Activated naive CD8-positive, alpha-beta T cell treated with anti-CD3 and anti-CD28 coated beads, Interleukin-2, amount 10 ng/mL, durations not matched to agents 7 days and 5 days (primary cell): ENCODE measurements around the gene ADGRF3. TPM values are rescaled to one million over a fixed set of nuclear protein-coding genes. Genes with fewer than 3 reads are reported as not detected.
"Not testable (repeated sequence)": the region's sequence is repeated elsewhere in the genome, so short reads cannot be mapped to it uniquely, and the experiment has no call there.

ENCODE experiments used
- ATAC-seq: fragments of 150-1000 bp; cut with Tn5 transposase; one replicate; pipeline ENCODE4 v1.10.0; 2021; ENCODE audit warnings: low read depth, moderate library complexity
- POLR2A ChIA-PET: fragments of 350-600 bp; sonication (Branson Sonifier 250); formaldehyde crosslinking; loops from one replicate; lab custom pipeline; 2021; ENCODE audit warnings: antibody characterized with exemption; lab: Charles Lee
- DNase-seq: peaks from one replicate; pipeline ENCODE4 v3.0.0; 2021
- H3K27ac Mint-ChIP-seq: one replicate; pipeline ENCODE4 v1.8.0; 2022; ENCODE audit warnings: mild to moderate bottlenecking, mixed read lengths
- H3K27me3 Mint-ChIP-seq: one replicate; pipeline ENCODE4 v1.8.0; 2022; ENCODE audit warnings: mild to moderate bottlenecking, moderate library complexity, mixed read lengths
- H3K36me3 Mint-ChIP-seq: one replicate; pipeline ENCODE4 v1.8.0; 2021; ENCODE audit warnings: mild to moderate bottlenecking, mixed read lengths
- H3K4me1 Mint-ChIP-seq: one replicate; pipeline ENCODE4 v1.8.0; 2021; ENCODE audit warnings: mixed read lengths
- H3K4me3 Mint-ChIP-seq: one replicate; pipeline ENCODE4 v1.8.0; 2022; ENCODE audit warnings: mild to moderate bottlenecking, moderate library complexity, mixed read lengths
- H3K9me3 Mint-ChIP-seq: one replicate; pipeline ENCODE4 v1.8.0; 2021; ENCODE audit warnings: mixed read lengths
- total RNA-seq, 2 experiments: library from RNA; stranded (reverse); gene quantifications; one replicate each; pipeline ENCODE4 v1.2.3, GENCODE V29; 2021

ADGRF3 gene
- total RNA-seq, 2 experiments from 2014 or later = 5.7 to 7.0 TPM

DNA sequence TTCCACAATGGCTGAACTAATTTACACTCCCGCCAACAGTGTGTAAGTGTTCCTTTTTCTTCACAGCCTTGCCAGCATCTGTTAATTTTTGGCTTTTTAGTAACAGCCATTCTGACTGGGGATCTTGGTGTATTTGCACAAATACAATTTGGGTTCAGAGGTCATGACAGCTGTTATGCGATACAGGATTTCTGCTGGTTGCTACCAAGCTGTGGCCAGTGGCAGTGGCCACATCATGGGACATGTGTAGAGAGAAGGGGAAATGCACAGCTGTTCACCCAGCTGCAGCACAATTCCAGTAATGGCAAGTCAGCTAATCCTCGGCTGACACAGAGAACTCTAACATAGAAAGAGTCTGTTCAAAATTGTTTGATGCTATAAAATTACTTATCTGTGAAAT, 21.7 kb downstream of the ADGRF3 start:
- DNase-seq (no peak), ATAC-seq (no peak)
- H3K36me3 Mint-ChIP-seq = peaks cover 4% of the 10 kb centered on the region
- H3K4me1 Mint-ChIP-seq = peaks cover 16% of the 10 kb centered on the region
- H3K27me3 Mint-ChIP-seq = peaks cover 2% of the 10 kb centered on the region
- H3K4me3 Mint-ChIP-seq = no peak overlapping the region
- POLR2A ChIA-PET = no interaction called here
- H3K9me3 Mint-ChIP-seq = no peaks in the 10 kb centered on the region
- H3K27ac Mint-ChIP-seq = no peak overlapping the region

- not testable (repeated sequence) for H3K27ac Mint-ChIP-seq, H3K36me3 Mint-ChIP-seq, H3K9me3 Mint-ChIP-seq, DNase-seq, ATAC-seq, H3K27me3 Mint-ChIP-seq, H3K4me3 Mint-ChIP-seq
- H3K4me1 Mint-ChIP-seq = peaks cover 13% of the 10 kb centered on the region
- POLR2A ChIA-PET = interaction anchor here (1.1 kb wide), 1 partner anchor 25 kb away, joined by 4 read pairs; no protein-coding TSS in a partner anchor
Observed at GRCh38 chr2:26324479-26324878, 22.1 kb downstream of the ADGRF3 start.

- Mint-ChIP-seq H3K27ac (no peak overlapping the region), H3K4me3 (no peak overlapping the region), H3K9me3 (no peaks in the 10 kb centered on the region), H3K36me3 (no peaks in the 10 kb centered on the region), H3K27me3 (no peaks in the 10 kb centered on the region), H3K4me1 (no peaks in the 10 kb centered on the region)
- POLR2A ChIA-PET = no interaction called here
- DNase-seq = no peak
- ATAC-seq = no peak
Observed at GRCh38 chr2:26318950-26319349, 27.6 kb downstream of the ADGRF3 start.

DNA sequence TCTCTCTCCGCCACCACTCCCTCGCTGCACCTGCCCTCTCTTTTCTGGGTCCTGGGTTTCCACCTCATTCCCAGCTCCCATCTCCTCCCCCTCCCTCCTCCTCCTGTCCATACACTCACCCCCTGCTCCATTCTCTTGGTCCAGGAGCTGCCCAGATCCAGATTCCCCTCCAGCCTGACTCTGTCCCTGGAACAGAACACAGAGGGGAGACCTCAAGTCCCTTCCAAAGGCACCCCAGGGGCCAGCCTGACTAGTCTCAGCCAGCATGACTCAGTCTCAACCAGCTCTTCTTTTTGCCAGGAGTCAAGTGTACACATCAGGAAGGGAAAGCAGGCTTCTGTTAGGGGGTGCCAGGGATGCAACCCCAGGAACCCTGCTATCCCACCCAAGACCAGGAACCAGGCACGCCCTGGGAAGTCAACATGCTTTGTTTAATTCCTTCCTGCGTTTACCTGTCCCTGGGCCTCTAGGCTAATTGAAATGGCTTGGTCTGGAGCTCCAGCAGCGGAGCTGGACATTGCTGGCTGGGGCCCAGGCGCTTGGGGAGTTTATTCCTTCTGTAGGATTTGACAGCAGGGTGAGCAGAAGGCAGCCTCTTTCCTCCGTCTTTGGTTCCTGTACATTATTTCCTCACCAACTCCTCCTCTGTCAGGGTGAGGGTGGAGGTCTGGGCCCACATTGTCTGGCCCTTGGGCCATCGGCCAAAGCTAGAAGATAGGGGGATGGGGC, 29.0 kb downstream of the ADGRF3 start:
- H3K27ac Mint-ChIP-seq = no peak overlapping the region
- no peaks in the 10 kb centered on the region for H3K27me3 Mint-ChIP-seq
- no peaks in the 10 kb centered on the region for H3K9me3 Mint-ChIP-seq
- POLR2A ChIA-PET = interaction anchor here (0.6 kb wide), 1 partner anchor 18 kb away, joined by 3 read pairs; no protein-coding TSS in a partner anchor
- no peak overlapping the region for H3K4me3 Mint-ChIP-seq
- no peaks in the 10 kb centered on the region for H3K4me1 Mint-ChIP-seq
- ATAC-seq (no peak), DNase-seq (no peak)
- H3K36me3 Mint-ChIP-seq = no peaks in the 10 kb centered on the region

GRCh38 chr2:26316845-26317244, 29.7 kb downstream of the ADGRF3 start:
- H3K27me3 Mint-ChIP-seq = no peaks in the 10 kb centered on the region
- no peaks in the 10 kb centered on the region for H3K9me3 Mint-ChIP-seq
- POLR2A ChIA-PET = interaction anchor here (0.6 to 0.8 kb wide), 2 partner anchors 17 to 18 kb away, joined by 3 read pairs; no protein-coding TSS in a partner anchor
- no peaks in the 10 kb centered on the region for H3K4me1 Mint-ChIP-seq
- H3K36me3 Mint-ChIP-seq = no peaks in the 10 kb centered on the region
- no peak overlapping the region for H3K4me3 Mint-ChIP-seq
- no peak for DNase-seq
- no peak for ATAC-seq
- H3K27ac Mint-ChIP-seq = no peak overlapping the region

- H3K9me3 Mint-ChIP-seq = no peaks in the 10 kb centered on the region
- H3K27ac Mint-ChIP-seq = no peak overlapping the region
- peak; percentile 21 for ATAC-seq
- H3K36me3 Mint-ChIP-seq = no peaks in the 10 kb centered on the region
- H3K27me3 Mint-ChIP-seq = no peaks in the 10 kb centered on the region
- POLR2A ChIA-PET = interaction anchor here (0.8 kb wide), 1 partner anchor 17 kb away, joined by 3 read pairs; no protein-coding TSS in a partner anchor
- H3K4me1 Mint-ChIP-seq = no peaks in the 10 kb centered on the region
- no peak overlapping the region for H3K4me3 Mint-ChIP-seq
- no peak for DNase-seq
Observed at GRCh38 chr2:26316041-26316440, 30.5 kb downstream of the ADGRF3 start.

DNA sequence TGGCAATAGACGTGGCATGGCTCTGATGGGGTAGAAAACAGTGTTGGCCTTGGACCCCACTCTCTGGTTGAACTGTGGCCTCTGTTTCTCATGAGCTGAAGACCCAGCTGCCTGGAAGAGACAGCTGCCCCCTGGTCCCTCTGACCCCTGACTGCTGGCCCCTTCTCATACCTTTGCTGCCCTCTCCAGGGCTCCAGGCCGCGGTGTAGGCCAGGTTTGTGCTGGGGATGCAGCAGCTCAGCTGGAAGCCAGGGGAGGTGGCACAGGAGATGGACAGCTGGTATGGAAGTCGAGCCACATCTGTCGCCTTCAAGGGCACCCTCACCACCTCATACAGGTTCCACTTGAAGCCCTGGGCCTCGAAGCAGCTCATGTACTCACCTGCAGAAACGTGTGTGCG, 32.3 kb downstream of the ADGRF3 start:
- Mint-ChIP-seq H3K27me3 (no peaks in the 10 kb centered on the region), H3K36me3 (no peaks in the 10 kb centered on the region), H3K9me3 (no peaks in the 10 kb centered on the region), H3K4me1 (no peaks in the 10 kb centered on the region), H3K27ac (no peak overlapping the region), H3K4me3 (no peak overlapping the region)
- POLR2A ChIA-PET = no interaction called here
- no peak for ATAC-seq
- no peak for DNase-seq

DNA sequence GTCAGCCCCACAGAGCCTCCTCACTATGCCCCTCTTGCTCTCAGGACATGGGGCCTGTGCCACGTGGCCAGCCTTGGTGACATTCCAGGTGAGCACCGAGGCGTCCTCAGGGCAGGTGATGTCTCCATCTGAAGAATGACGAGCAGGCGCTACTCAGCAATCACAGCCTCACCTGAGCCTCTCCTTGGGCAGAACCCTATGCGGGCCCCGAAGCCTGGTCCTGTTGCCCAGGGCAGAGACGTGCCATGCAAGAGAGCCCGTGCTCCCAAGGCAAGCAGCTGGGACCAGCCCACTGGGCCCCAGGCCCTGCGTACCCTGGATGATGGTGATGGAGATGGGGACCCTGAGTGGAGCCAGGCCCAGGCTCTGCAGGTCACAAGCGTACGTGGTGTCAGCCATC, 33.1 kb downstream of the ADGRF3 start:
- POLR2A ChIA-PET = no interaction called here
- Mint-ChIP-seq H3K27me3 (no peaks in the 10 kb centered on the region), H3K4me3 (no peak overlapping the region), H3K9me3 (no peaks in the 10 kb centered on the region), H3K27ac (no peak overlapping the region), H3K4me1 (no peaks in the 10 kb centered on the region), H3K36me3 (no peaks in the 10 kb centered on the region)
- DNase-seq (no peak), ATAC-seq (no peak)

- no peaks in the 10 kb centered on the region for H3K27me3 Mint-ChIP-seq
- POLR2A ChIA-PET = no interaction called here
- no peaks in the 10 kb centered on the region for H3K4me1 Mint-ChIP-seq
- H3K4me3 Mint-ChIP-seq = no peak overlapping the region
- DNase-seq = no peak
- no peak overlapping the region for H3K27ac Mint-ChIP-seq
- ATAC-seq = no peak
- no peaks in the 10 kb centered on the region for H3K9me3 Mint-ChIP-seq
- no peaks in the 10 kb centered on the region for H3K36me3 Mint-ChIP-seq
Observed at GRCh38 chr2:26312471-26312870, 34.1 kb downstream of the ADGRF3 start.

DNA sequence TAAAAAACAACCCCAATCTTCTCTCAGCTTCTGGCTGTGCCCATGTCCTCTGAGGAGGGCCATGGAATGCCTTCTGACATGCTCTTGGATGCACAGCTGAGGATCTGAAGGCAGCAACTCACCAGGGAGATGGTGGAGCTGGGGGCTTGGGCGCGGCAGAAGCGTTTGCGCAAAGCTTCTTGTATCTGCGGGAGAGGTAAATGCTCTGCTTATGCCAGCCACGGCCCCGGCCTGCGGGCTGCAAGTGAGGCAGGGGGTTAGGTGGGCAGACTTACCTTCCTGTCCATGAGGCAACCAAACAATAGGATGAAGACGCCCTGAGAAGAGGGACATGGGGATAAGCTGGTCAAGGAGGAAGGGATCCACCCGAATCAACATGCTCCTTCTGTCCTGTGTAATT, 36.7 kb downstream of the ADGRF3 start:
- DNase-seq = no peak
- Mint-ChIP-seq H3K4me1 (no peaks in the 10 kb centered on the region), H3K36me3 (no peaks in the 10 kb centered on the region), H3K4me3 (no peak overlapping the region), H3K27me3 (no peaks in the 10 kb centered on the region), H3K9me3 (no peaks in the 10 kb centered on the region), H3K27ac (no peak overlapping the region)
- ATAC-seq = no peak
- POLR2A ChIA-PET = no interaction called here

GRCh38 chr2:26305540-26305939, 41.0 kb downstream of the ADGRF3 start:
- H3K27me3 Mint-ChIP-seq = no peaks in the 10 kb centered on the region
- POLR2A ChIA-PET = no interaction called here
- H3K36me3 Mint-ChIP-seq = no peaks in the 10 kb centered on the region
- no peaks in the 10 kb centered on the region for H3K4me1 Mint-ChIP-seq
- no peak overlapping the region for H3K27ac Mint-ChIP-seq
- no peaks in the 10 kb centered on the region for H3K9me3 Mint-ChIP-seq
- no peak for ATAC-seq
- no peak overlapping the region for H3K4me3 Mint-ChIP-seq
- DNase-seq = no peak

- H3K27me3 Mint-ChIP-seq, DNase-seq, ATAC-seq, H3K27ac Mint-ChIP-seq, H3K9me3 Mint-ChIP-seq, H3K36me3 Mint-ChIP-seq, H3K4me3 Mint-ChIP-seq, POLR2A ChIA-PET, H3K4me1 Mint-ChIP-seq: not testable (repeated sequence)
Observed at GRCh38 chr2:26305094-26305493, 41.5 kb downstream of the ADGRF3 start.

DNA sequence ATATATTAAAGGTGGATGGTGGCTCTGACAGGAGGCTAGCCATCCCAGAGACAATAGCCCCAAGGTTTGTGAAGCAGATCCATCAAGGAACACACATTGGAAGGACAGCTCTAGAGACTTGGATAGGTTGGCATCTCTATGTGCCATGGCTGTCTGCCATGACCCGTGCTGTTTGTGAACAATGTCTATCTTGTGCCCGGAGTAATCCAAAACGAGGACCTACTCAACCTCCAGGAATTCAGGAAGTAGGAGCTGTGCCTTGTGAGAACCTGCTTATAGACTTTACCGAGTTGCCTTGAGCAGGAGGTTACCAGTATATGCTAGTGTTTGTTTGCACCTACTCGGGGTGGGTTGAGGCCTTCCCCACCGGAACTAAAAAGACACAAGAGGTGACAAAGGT, 43.7 kb downstream of the ADGRF3 start:
- Mint-ChIP-seq H3K27me3 (no peaks in the 10 kb centered on the region), H3K27ac (no peak overlapping the region), H3K4me1 (no peaks in the 10 kb centered on the region), H3K36me3 (no peaks in the 10 kb centered on the region), H3K9me3 (no peaks in the 10 kb centered on the region), H3K4me3 (no peak overlapping the region)
- POLR2A ChIA-PET = no interaction called here
- ATAC-seq = no peak
- no peak for DNase-seq

GRCh38 chr2:26300234-26300925, 46.2 kb downstream of the ADGRF3 start:
- Mint-ChIP-seq H3K36me3 (no peaks in the 10 kb centered on the region), H3K4me1 (no peaks in the 10 kb centered on the region), H3K27me3 (peaks cover 2% of the 10 kb centered on the region), H3K4me3 (no peak overlapping the region), H3K27ac (no peak overlapping the region), H3K9me3 (no peaks in the 10 kb centered on the region)
- POLR2A ChIA-PET = interaction anchor here (0.6 to 1.4 kb wide), 8 partner anchors 17 to 1244 kb away, joined by 3 to 13 read pairs (median 4); partner anchors contain the start of genes HADHA, HADHB and SELENOI
- ATAC-seq (peak; percentile 29), DNase-seq (no peak)
